Stomach (tissue), 4 donors: ENCODE data around the gene TET2.

Experiments used
- EP300 ChIP-seq: sonication (generic); formaldehyde crosslinking; IDR thresholded peaks from one replicate; pipeline ENCODE4 v1.6.1; 2017; ENCODE audit warnings: antibody characterized with exemption
- POLR2A ChIP-seq, 4 donors: fragments of 450-650 bp; IDR thresholded peaks; one replicate each; pipeline ENCODE4 v1.6.1; 2016; ENCODE audit warnings: antibody characterized with exemption in 4 of 4, control low read depth in 2 of 4, mild to moderate bottlenecking in 1 of 4, moderate library complexity in 1 of 4
- TF ChIP-seq, protein P1 (sequence below), 7 experiments: fragments of 450-650 bp in 4 of 7; fragments of 200-600 bp in 3 of 7; sonication (generic) in 3 of 7; IDR thresholded peaks; one replicate each; pipeline ENCODE4 v1.5.1; 2016 to 2019; ENCODE audit warnings: antibody characterized with exemption in 7 of 7, control low read depth in 2 of 7, mild to moderate bottlenecking in 1 of 7

GRCh38 chr4:105306158-105306781, 159.6 kb downstream of the TET2 start:
- TF ChIP-seq, protein P1, sequence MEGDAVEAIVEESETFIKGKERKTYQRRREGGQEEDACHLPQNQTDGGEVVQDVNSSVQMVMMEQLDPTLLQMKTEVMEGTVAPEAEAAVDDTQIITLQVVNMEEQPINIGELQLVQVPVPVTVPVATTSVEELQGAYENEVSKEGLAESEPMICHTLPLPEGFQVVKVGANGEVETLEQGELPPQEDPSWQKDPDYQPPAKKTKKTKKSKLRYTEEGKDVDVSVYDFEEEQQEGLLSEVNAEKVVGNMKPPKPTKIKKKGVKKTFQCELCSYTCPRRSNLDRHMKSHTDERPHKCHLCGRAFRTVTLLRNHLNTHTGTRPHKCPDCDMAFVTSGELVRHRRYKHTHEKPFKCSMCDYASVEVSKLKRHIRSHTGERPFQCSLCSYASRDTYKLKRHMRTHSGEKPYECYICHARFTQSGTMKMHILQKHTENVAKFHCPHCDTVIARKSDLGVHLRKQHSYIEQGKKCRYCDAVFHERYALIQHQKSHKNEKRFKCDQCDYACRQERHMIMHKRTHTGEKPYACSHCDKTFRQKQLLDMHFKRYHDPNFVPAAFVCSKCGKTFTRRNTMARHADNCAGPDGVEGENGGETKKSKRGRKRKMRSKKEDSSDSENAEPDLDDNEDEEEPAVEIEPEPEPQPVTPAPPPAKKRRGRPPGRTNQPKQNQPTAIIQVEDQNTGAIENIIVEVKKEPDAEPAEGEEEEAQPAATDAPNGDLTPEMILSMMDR (IDR thresholded peaks at IDR 0.05) = no peak
- no peak for TF ChIP-seq EP300
- no peak for TF ChIP-seq POLR2A (IDR thresholded peaks at IDR 0.05)
